GM18867 (cell line): ENCODE results near the gene C3orf22.

Source experiments
- ATAC-seq: cut with Tn5 transposase; IDR thresholded peaks from one replicate; pipeline ENCODE4 v1.9.1; 2021; ENCODE audit warnings: mild to moderate bottlenecking, moderate library complexity; ENCODE audit not compliant: unreplicated experiment

Gene C3orf22

GRCh38 chr3:126528800-126529541 lies 29.8 kb downstream of the C3orf22 start:
- no peak for ATAC-seq

GRCh38 chr3:126528419-126528799 lies 30.3 kb downstream of the C3orf22 start:
- ATAC-seq: no peak

GRCh38 chr3:126527455-126528211 lies 31.1 kb downstream of the C3orf22 start:
- ATAC-seq: no peak

- ATAC-seq: no peak
Observed at GRCh38 chr3:126527006-126527405, 31.7 kb downstream of the C3orf22 start.

GRCh38 chr3:126526668-126527005 lies 32.1 kb downstream of the C3orf22 start:
- no peak for ATAC-seq

- ATAC-seq: no peak
Observed at GRCh38 chr3:126525853-126526667, 32.7 kb downstream of the C3orf22 start.

- no peak for ATAC-seq
Observed at GRCh38 chr3:126525091-126525852, 33.5 kb downstream of the C3orf22 start.

- ATAC-seq: no peak
Observed at GRCh38 chr3:126524429-126524988, 34.2 kb downstream of the C3orf22 start.

GRCh38 chr3:126523745-126524428 lies 34.8 kb downstream of the C3orf22 start, which contains the start of gene CHST13:
Gene CHST13, plus strand, starts transcription at chr3:126524155. Its CDS starts 178 bp downstream, at chr3:126524333.
- no peak for ATAC-seq

- no peak for ATAC-seq
Observed at GRCh38 chr3:126522363-126522788, 36.4 kb downstream of the C3orf22 start.

GRCh38 chr3:126521122-126521891 lies 37.4 kb downstream of the C3orf22 start:
- no peak for ATAC-seq

- no peak for ATAC-seq
Observed at GRCh38 chr3:126519506-126520455, 39.0 kb downstream of the C3orf22 start.

- no peak for ATAC-seq
Observed at GRCh38 chr3:126518779-126519177, 40.0 kb downstream of the C3orf22 start.

GRCh38 chr3:126517986-126518778 lies 40.5 kb downstream of the C3orf22 start:
- no peak for ATAC-seq

GRCh38 chr3:126517291-126517951 lies 41.3 kb downstream of the C3orf22 start, which contains the start of gene UROC1:
Gene UROC1, minus strand, starts transcription at chr3:126517773. Its CDS starts 54 bp downstream, at chr3:126517719.
- no peak for ATAC-seq

GRCh38 chr3:126516936-126517290 lies 41.8 kb downstream of the C3orf22 start:
- no peak for ATAC-seq
